ENCODE data around the gene CDH16.
"Not testable (repeated sequence)": the region's sequence is repeated elsewhere in the genome, so short reads cannot be mapped to it uniquely, and the experiment has no call there.

CDH16 gene

DNA sequence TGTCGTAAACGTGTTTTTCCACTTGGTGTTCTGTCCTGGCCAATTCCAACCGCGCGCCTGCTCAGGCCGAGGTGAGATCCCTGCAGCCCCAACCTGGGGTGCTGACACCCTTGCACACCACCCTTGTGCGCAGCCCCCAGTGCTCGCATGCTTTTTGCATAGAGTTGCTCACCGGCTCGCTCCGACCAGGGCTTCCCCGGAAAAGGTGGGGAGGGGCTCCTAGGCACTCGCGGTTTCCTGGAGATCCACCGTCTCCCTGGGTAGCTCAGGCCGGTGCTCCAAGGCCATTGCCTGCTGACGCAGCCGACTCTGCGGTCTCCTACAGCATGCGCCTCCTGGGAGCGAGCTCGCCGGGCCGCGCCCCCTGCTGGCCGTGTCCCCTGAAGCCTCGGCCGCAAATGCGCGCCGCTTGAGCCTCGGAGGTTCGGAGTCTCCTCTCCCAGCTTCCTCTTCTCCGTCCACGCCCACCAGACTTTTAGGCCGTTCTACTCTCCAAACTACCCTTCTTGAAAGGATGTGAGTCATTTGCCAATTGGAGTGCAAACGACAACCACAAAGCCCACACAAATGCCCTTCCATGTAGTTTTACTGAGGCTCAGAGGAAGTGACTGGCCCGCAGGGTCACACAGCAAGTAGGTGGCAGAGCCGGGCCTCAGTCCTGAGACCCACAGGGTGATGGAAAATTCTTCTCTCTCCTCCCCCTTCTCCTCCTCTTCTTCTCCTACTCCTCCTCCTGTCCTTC, 45.6 kb downstream of the CDH16 start:
- TF ChIP-seq, protein P1, sequence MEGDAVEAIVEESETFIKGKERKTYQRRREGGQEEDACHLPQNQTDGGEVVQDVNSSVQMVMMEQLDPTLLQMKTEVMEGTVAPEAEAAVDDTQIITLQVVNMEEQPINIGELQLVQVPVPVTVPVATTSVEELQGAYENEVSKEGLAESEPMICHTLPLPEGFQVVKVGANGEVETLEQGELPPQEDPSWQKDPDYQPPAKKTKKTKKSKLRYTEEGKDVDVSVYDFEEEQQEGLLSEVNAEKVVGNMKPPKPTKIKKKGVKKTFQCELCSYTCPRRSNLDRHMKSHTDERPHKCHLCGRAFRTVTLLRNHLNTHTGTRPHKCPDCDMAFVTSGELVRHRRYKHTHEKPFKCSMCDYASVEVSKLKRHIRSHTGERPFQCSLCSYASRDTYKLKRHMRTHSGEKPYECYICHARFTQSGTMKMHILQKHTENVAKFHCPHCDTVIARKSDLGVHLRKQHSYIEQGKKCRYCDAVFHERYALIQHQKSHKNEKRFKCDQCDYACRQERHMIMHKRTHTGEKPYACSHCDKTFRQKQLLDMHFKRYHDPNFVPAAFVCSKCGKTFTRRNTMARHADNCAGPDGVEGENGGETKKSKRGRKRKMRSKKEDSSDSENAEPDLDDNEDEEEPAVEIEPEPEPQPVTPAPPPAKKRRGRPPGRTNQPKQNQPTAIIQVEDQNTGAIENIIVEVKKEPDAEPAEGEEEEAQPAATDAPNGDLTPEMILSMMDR (IDR thresholded peaks at IDR 0.05; ENCODE audit: extremely low read depth, missing control alignments) = peak; percentile 99
- DNase-seq (ENCODE audit: low spot score) = peak; percentile 84

DNA sequence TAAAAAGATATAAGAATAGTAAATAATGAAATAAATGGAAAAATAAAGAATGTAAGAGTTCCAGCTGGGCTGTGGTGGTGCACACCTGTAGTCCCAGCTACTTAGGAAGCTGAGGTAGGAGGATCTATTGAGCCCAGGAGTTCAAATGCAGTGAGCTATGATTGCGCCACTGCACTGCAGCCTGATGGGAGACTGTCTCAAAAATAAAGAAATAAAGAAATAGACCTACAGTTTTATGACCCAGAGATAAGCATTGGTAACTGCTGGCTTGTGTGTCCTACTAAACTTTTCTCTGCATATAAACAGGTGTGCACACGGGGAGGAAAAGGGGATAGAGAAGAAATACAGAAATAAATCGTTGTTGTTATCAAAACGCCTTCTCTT, 46.1 kb downstream of the CDH16 start:
- DNase-seq (ENCODE audit: low spot score) = no peak
- TF ChIP-seq, protein P1 (IDR thresholded peaks at IDR 0.05; ENCODE audit: extremely low read depth, missing control alignments) = no peak

DNA sequence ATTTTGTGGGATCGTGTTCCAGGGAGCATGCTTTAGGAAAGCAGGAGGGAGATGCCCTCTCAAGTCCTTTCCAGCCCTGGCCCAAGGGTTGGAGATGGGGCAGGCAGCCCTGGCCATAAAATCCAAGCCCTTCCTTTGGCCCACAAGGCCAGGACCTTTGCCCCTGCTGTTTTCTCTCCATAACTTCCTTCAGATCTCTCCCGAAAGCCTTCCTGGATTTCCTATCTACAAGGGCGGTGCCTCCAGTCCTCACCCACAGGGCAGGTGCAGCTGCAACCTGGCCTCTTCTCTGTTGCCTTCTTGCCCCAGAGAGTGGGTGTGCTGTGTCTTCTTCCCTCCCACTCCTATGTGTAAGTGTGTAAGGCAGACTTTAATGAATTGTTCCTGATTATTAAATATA, 46.8 kb downstream of the CDH16 start:
- TF ChIP-seq, protein P1 (IDR thresholded peaks at IDR 0.05; ENCODE audit: extremely low read depth, missing control alignments) = no peak
- DNase-seq (ENCODE audit: low spot score) = no peak

DNA sequence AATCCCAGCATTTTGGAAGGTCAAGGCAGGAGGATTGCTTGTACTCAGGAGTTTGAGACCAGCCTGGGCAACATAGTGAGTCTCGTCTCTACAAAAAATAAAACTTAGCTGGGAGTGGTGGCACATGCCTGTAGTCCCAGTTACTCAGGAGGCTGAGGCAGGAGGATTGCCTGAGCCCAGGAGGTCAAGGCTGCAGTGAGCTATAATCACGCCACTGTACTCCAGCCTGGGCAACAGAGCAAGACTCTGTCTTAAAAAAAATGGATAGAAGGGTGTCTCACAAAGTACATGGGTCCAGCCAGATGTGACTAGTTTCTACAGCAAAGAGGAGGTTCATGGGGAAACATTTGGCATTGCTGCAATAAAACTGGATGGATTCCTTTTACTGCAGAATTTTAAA, 47.3 kb downstream of the CDH16 start:
- DNase-seq (ENCODE audit: low spot score) = not testable (repeated sequence)

DNA sequence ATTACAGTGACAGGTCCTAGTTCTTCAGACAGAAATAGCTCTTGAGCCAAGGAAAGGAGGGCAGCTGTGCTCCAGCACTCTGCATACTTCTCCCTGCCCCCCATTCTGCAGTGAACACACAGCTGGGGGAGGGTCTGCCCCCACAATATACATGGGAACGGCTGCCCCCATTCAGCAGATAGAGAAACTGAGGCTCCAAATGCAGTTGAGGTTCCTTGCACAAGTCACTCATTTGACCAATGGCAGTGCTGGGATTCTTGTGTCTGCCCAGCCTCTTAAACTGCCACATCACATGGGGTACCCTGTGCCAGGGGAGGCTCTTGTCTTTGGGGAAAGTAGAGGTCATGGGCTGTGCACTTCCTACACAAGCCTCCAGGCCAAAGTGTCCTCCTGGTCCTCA, 49.3 kb downstream of the CDH16 start:
- no peak for DNase-seq (ENCODE audit: low spot score)
- TF ChIP-seq, protein P1 (IDR thresholded peaks at IDR 0.05; ENCODE audit: extremely low read depth, missing control alignments) = no peak

DNA sequence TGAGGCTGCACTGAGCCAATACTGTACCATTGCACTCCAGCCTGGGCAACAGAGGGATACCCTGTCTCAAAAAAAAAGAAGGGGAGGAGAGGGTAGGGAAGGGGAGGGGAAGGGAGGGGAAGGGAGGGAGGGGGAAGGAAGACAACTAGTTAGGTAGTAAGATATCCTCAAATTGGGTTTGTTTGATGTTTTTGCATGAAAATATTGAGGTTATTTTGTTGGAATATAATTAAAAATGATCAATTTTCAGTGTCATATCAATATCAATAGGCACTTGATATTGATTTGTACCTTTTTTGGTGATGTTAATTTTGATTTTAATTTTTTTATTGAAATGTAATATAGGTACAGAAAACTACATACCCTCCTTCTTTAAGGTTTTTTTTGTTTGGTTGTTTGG, 55.0 kb downstream of the CDH16 start:
- DNase-seq (ENCODE audit: low spot score) = no peak
- TF ChIP-seq, protein P1 (IDR thresholded peaks at IDR 0.05; ENCODE audit: extremely low read depth, missing control alignments) = no peak

DNA sequence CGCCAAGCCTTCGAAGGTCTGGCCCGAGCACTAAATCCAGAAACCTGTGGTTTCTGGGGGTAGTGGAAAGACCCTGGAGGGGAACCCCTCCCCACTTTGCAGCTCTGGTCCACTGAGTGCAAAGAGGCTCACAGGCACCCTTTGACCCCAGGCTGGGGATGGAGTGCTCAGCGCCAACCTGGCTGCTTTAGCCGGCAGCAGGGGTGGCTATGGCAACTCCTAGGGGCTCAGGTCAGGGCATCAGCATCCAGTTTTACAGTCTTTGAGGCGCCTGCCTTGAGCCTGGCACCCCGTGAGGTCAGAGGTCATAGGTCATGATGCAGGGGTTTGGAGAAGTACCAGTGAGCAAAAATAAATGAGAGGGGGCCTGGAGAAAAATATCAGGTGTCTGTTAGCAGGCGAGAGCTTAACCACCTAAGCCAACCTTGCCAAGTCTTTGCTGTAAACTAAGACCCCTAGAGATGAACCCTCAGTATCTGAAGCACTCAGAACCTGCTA, 56.6 kb downstream of the CDH16 start:
- TF ChIP-seq, protein P1 (IDR thresholded peaks at IDR 0.05; ENCODE audit: extremely low read depth, missing control alignments) = no peak
- DNase-seq (ENCODE audit: low spot score) = no peak
